ENCODE measurements around the gene LMBRD2. TPM values are rescaled to one million over a fixed set of nuclear protein-coding genes. Genes with fewer than 3 reads are reported as not detected.

Gene LMBRD2
- total RNA-seq, 1 experiment from 2014 or later = 15.2 TPM

GRCh38 chr5:36068751-36069281, 82.9 kb downstream of the LMBRD2 start:
- peaks cover 16% of the 10 kb centered on the region for H3K27me3 Mint-ChIP-seq (ENCODE audit: insufficient read depth, unreplicated experiment)
- H3K27me3 ChIP-seq (replicated peaks; ENCODE audit: control insufficient read depth, insufficient read depth, low read length) = no peaks in the 10 kb centered on the region

DNA sequence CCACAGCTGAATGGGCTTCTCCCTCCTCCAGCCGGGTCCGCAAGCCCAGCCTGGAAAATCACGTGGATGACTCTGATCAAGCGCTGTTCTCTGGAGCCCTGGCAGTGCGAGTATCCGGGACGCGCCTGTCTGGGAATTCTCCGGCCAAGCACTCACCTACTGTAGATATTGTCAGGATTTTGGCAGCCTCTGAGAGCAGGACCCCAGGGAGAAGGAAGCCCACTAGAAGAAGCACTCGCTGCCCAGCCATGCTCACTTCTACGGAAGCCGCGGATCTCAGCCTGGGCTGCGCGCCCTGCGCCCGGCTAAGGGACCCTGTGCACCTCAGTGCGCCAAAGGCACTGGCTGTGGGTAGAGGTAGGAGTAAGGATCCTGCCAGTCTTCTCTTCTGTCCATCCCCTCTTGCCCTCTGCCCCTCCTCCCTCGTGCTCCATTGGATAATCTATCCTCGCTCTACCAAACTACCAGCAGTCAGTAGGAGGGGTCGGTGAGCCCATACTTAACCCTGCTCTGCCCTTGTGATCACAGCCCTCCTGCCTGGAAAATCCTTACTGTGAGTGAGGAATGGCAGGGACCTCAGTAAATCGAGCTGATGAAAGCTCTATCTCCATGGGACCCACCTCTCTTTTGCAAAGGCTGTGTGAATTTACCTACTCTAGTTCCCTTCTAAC, 85.0 kb downstream of the LMBRD2 start, which contains the start of gene UGT3A2:
TSS of gene UGT3A2 (minus strand) at position 343 of the 671 bp plus-strand sequence. CDS start at position 250, 93 bp downstream.
- H3K4me1 Mint-ChIP-seq (ENCODE audit: low read depth, unreplicated experiment) = no peaks in the 10 kb centered on the region
- no peak within 1 kb of the TSS for H3K4me3 ChIP-seq (ENCODE audit: low read depth, low read length)
- H3K9me3 Mint-ChIP-seq (ENCODE audit: unreplicated experiment) = no peaks in the 10 kb centered on the region
- H3K9me3 ChIP-seq = no peaks in the 10 kb centered on the region
- no peak for DNase-seq
- H3K27me3 Mint-ChIP-seq (ENCODE audit: insufficient read depth, unreplicated experiment) = peaks cover 14% of the 10 kb centered on the region
- POLR2A ChIA-PET = no interaction called here
- intact Hi-C loops (cut with micrococcal nuclease; ENCODE audit: unreplicated experiment) = no loop called here
- H3K4me3 Mint-ChIP-seq (ENCODE audit: unreplicated experiment) = no peak within 1 kb of the TSS
- H3K36me3 ChIP-seq (ENCODE audit: control insufficient read depth, insufficient read depth, low read length) = no peaks in the 10 kb centered on the region
- no peaks in the 10 kb centered on the region for H3K4me1 ChIP-seq
- no peaks in the 10 kb centered on the region for H3K27me3 ChIP-seq (replicated peaks; ENCODE audit: control insufficient read depth, insufficient read depth, low read length)
- CTCF ChIA-PET = interaction anchor here (1.0 kb wide), 1 partner anchor 12 kb away, joined by 3 read pairs; no protein-coding TSS in a partner anchor
- H3K27ac Mint-ChIP-seq (ENCODE audit: unreplicated experiment) = no peak within 1 kb of the TSS
- BruUV-seq (replicated peaks) = no TSS peak
- no peaks in the 10 kb centered on the region for H3K36me3 Mint-ChIP-seq (ENCODE audit: insufficient read depth, unreplicated experiment)
- no peak for TF ChIP-seq CTCF (IDR thresholded peaks at IDR 0.05; ENCODE audit: insufficient read depth in 1 of 2, low read depth in 1 of 2, low read length in 1 of 2, severe bottlenecking in 1 of 2, unreplicated experiment in 1 of 2)

More at GRCh38 chr5:36068751-36069281, 82.9 kb downstream of the LMBRD2 start:
- Mint-ChIP-seq H3K9me3 (ENCODE audit: unreplicated experiment) (no peaks in the 10 kb centered on the region), H3K4me1 (ENCODE audit: low read depth, unreplicated experiment) (no peaks in the 10 kb centered on the region), H3K36me3 (ENCODE audit: insufficient read depth, unreplicated experiment) (no peaks in the 10 kb centered on the region), H3K27ac (ENCODE audit: unreplicated experiment) (no peak overlapping the region), H3K4me3 (ENCODE audit: unreplicated experiment) (no peak overlapping the region)
- Histone ChIP-seq H3K4me3 (ENCODE audit: low read depth, low read length) (no peak overlapping the region), H3K9me3 (no peaks in the 10 kb centered on the region), H3K4me1 (no peaks in the 10 kb centered on the region), H3K36me3 (ENCODE audit: control insufficient read depth, insufficient read depth, low read length) (no peaks in the 10 kb centered on the region)
- POLR2A ChIA-PET = no interaction called here
- no peak for TF ChIP-seq CTCF (IDR thresholded peaks at IDR 0.05; ENCODE audit: insufficient read depth in 1 of 2, low read depth in 1 of 2, low read length in 1 of 2, severe bottlenecking in 1 of 2, unreplicated experiment in 1 of 2)
- intact Hi-C loops (cut with micrococcal nuclease; ENCODE audit: unreplicated experiment) = no loop called here
- CTCF ChIA-PET = no interaction called here
- no TSS peak for BruUV-seq (replicated peaks)
- no peak for DNase-seq

GRCh38 chr5:36066001-36066539, 85.6 kb downstream of the LMBRD2 start:
- no peaks in the 10 kb centered on the region for H3K27me3 ChIP-seq (replicated peaks; ENCODE audit: control insufficient read depth, insufficient read depth, low read length)
- intact Hi-C loops (cut with micrococcal nuclease; ENCODE audit: unreplicated experiment) = no loop called here
- Mint-ChIP-seq H3K36me3 (ENCODE audit: insufficient read depth, unreplicated experiment) (no peaks in the 10 kb centered on the region), H3K4me3 (ENCODE audit: unreplicated experiment) (no peak overlapping the region), H3K9me3 (ENCODE audit: unreplicated experiment) (no peaks in the 10 kb centered on the region), H3K4me1 (ENCODE audit: low read depth, unreplicated experiment) (no peaks in the 10 kb centered on the region), H3K27ac (ENCODE audit: unreplicated experiment) (no peak overlapping the region), H3K27me3 (ENCODE audit: insufficient read depth, unreplicated experiment) (peaks cover 12% of the 10 kb centered on the region)
- H3K4me1 ChIP-seq = no peaks in the 10 kb centered on the region
- BruUV-seq (replicated peaks) = no TSS peak
- POLR2A ChIA-PET = no interaction called here
- DNase-seq = no peak
- no peaks in the 10 kb centered on the region for H3K9me3 ChIP-seq
- no peaks in the 10 kb centered on the region for H3K36me3 ChIP-seq (ENCODE audit: control insufficient read depth, insufficient read depth, low read length)
- CTCF ChIA-PET = no interaction called here
- H3K4me3 ChIP-seq (ENCODE audit: low read depth, low read length) = no peak overlapping the region
- TF ChIP-seq CTCF (IDR thresholded peaks at IDR 0.05; ENCODE audit: insufficient read depth in 1 of 2, low read depth in 1 of 2, low read length in 1 of 2, severe bottlenecking in 1 of 2, unreplicated experiment in 1 of 2) = no peak

Measured in Caco-2 (cell line).